SJCRH30 (cell line): ENCODE data around the gene GMPPB. TPM values are rescaled to one million over a fixed set of nuclear protein-coding genes. Genes with fewer than 3 reads are reported as not detected.

ENCODE experiments used
- DNase-seq, 2 experiments: peaks; one replicate each; pipeline ENCODE4 v3.0.0-alpha.2; 2015 to 2020
- H3K27ac ChIP-seq: fragments of 250-450 bp; sonication (Bioruptor Pico); 2 replicates; pipeline ENCODE4 v1.5.1; 2020; ENCODE audit warnings: mild to moderate bottlenecking, moderate library complexity
- H3K27me3 ChIP-seq: fragments of 250-450 bp; sonication (Bioruptor Pico); 2 replicates; pipeline ENCODE4 v1.5.1; 2020; ENCODE audit warnings: mild to moderate bottlenecking, moderate library complexity
- H3K36me3 ChIP-seq: fragments of 250-450 bp; sonication (Bioruptor Pico); 2 replicates; pipeline ENCODE4 v1.5.1; 2020; ENCODE audit warnings: mild to moderate bottlenecking, moderate library complexity
- H3K4me1 ChIP-seq: fragments of 250-450 bp; sonication (Bioruptor Pico); 2 replicates; pipeline ENCODE4 v1.5.1; 2020; ENCODE audit warnings: mild to moderate bottlenecking, moderate library complexity
- H3K4me3 ChIP-seq: fragments of 250-450 bp; sonication (Bioruptor Pico); 2 replicates; pipeline ENCODE4 v1.5.1; 2020; ENCODE audit warnings: mild to moderate bottlenecking, moderate library complexity
- H3K9me3 ChIP-seq: fragments of 250-450 bp; sonication (Bioruptor Pico); replicated peaks from 2 replicates; pipeline ENCODE4 v1.5.1; 2020; ENCODE audit warnings: mild to moderate bottlenecking, moderate library complexity
- total RNA-seq: library from RNA; depleted of rRNA; stranded (reverse); fragments of >200 nt; shearing (Covaris generic); gene quantifications from 2 replicates; pipeline ENCODE4 v1.2.3, GENCODE V29; 2014

GMPPB gene
- total RNA-seq, 1 experiment from 2014 or later = 14.6 TPM

DNA sequence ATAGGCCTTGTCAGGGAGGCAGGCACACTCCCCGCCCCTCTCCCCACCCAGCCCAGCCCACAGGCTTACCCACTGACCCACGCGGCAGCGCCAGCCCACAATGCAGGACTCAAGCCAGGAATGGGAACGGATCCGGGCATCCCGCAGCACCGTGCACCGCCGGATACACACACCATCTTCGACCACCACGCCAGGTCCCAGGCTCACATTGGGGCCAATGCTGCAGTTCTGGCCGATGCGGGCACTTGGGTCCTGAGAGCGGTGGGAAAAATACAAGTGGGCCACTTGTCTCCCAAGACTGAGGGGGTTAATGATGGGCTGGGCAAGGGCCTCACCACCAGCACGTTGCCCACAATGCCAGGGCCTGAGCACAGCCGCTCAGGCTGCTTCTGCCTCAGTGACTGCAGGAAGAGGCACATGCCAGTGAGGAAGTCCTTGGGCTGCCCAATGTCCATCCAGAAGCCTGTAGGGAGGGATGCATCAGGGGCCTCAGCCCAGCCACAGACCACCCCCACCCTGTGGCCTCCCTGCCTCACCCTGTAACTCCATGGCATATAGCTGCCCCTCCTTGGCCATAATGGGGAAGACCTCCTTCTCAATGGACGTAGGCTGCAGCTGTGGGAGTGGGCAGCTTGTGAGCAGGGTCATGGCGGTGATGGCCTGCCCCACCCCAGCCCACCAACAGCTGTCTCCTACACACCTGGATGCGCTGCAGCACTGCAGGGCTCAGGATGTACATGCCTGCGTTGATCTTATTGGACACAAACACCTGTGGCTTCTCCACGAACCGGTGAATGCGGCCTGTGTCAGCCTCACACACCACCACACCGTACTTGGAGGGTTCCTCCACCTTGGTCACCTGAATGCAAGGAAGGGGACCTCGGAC, 1.6 kb downstream of the GMPPB start:
- peaks cover 10% of the 10 kb centered on the region; the same call in 1 of the 2 replicates for H3K36me3 ChIP-seq
- H3K27me3 ChIP-seq = no peaks in the 10 kb centered on the region
- DNase-seq = no peak
- H3K9me3 ChIP-seq = no peaks in the 10 kb centered on the region
- no peak overlapping the region for H3K4me3 ChIP-seq
- no peak overlapping the region for H3K27ac ChIP-seq
- no peaks in the 10 kb centered on the region for H3K4me1 ChIP-seq

DNA sequence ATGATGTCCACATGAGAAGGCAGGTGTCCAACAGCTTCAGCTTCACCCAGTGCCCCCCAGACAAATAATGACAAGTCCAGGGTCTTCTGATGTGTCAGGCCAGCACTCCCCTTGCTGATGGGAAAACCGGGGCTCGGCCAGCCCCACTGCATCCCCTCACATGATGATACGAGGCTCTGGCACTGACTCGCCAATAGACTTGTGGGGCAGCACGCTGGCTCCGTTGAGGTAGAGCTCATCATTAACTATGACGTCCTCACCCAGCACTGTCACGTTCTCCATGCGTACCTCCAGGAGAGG, 2.2 kb downstream of the GMPPB start:
- no peak for DNase-seq
- H3K4me1 ChIP-seq = no peaks in the 10 kb centered on the region

GRCh38 chr3:49720855-49721595, 2.7 kb downstream of the GMPPB start:
- H3K27ac ChIP-seq = no peak overlapping the region
- no peaks in the 10 kb centered on the region for H3K27me3 ChIP-seq
- H3K4me3 ChIP-seq = no peak overlapping the region
- peaks cover 10% of the 10 kb centered on the region; the same call in 1 of the 2 replicates for H3K36me3 ChIP-seq
- no peaks in the 10 kb centered on the region for H3K4me1 ChIP-seq
- no peak for DNase-seq
- no peaks in the 10 kb centered on the region for H3K9me3 ChIP-seq

More for the DNA sequence above, 2.2 kb downstream of the GMPPB start:
- no peaks in the 10 kb centered on the region for H3K27me3 ChIP-seq
- peaks cover 10% of the 10 kb centered on the region; the same call in 1 of the 2 replicates for H3K36me3 ChIP-seq
- H3K9me3 ChIP-seq = no peaks in the 10 kb centered on the region
- H3K4me3 ChIP-seq = no peak overlapping the region
- no peak overlapping the region for H3K27ac ChIP-seq

DNA sequence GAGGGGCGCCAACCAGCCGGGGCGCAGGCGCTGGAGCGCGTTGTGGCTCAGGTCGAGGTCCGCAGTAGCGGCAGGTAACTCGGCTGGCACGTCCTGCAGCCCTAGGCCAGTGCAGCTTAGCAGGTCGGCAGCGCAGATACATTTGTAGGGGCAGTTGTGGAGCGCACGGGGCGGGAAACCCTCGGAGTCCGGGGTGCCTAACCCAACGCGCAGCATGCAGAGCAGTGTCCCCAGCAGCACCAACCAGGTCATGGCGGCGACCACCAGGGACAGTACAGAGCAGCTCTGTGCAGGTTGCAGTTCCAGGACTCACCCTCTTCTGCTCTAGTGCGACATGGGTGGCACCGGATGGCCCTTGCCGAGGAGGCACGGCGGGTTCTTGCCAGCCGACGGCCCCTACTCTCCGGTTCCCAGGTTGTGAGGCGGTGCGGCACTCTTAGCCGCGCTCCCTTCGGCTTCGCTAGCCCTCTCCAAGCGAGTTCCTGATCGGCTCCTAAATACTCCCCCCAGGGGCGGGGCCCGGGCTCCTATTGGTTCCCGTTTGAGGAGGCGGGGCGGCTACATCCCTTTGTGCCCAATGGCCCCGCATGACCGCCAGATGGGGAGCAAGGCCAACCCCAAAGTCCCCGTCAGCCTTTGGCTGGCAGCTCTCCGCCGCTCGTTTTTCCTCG, 4.4 kb downstream of the GMPPB start, which contains the start of gene AMIGO3:
TSS of gene AMIGO3 (minus strand) at position 471 of the 671 bp plus-strand sequence. CDS start at position 252, 219 bp downstream.
- Histone ChIP-seq H3K27me3 (no peaks in the 10 kb centered on the region), H3K9me3 (no peaks in the 10 kb centered on the region), H3K4me1 (no peaks in the 10 kb centered on the region), H3K27ac (no peak within 1 kb of the TSS), H3K4me3 (no peak within 1 kb of the TSS), H3K36me3 (peaks cover 10% of the 10 kb centered on the region; the same call in 1 of the 2 replicates)
- DNase-seq = no peak

DNA sequence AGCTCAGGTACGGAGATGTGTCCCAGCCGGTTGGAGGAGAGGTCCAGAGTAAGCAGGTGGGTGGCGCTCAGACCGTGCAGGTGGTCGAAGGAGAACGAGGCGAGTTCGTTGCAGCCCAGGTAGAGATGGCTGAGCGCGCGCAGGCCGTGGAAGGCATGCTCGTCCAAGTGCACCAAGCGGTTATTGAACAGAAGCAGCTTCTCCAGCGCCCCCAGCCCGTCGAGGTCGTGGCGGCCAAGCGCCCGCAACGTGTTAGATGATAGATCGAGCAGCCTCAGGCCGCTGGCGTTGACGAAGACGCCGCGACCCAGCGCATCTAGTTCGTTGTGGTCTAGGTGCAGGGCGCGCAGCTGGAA, 4.9 kb downstream of the GMPPB start:
- Histone ChIP-seq H3K36me3 (peaks cover 10% of the 10 kb centered on the region; the same call in 1 of the 2 replicates), H3K9me3 (no peaks in the 10 kb centered on the region), H3K4me3 (no peak overlapping the region), H3K4me1 (no peaks in the 10 kb centered on the region), H3K27me3 (no peaks in the 10 kb centered on the region), H3K27ac (no peak overlapping the region)
- DNase-seq = no peak

- no peaks in the 10 kb centered on the region for H3K27me3 ChIP-seq
- no peak overlapping the region for H3K4me3 ChIP-seq
- H3K36me3 ChIP-seq = peaks cover 10% of the 10 kb centered on the region; the same call in 1 of the 2 replicates
- no peaks in the 10 kb centered on the region for H3K9me3 ChIP-seq
- no peak overlapping the region for H3K27ac ChIP-seq
- no peaks in the 10 kb centered on the region for H3K4me1 ChIP-seq
- DNase-seq = no peak
Measured at GRCh38 chr3:49717959-49718857, 5.5 kb downstream of the GMPPB start.

DNA sequence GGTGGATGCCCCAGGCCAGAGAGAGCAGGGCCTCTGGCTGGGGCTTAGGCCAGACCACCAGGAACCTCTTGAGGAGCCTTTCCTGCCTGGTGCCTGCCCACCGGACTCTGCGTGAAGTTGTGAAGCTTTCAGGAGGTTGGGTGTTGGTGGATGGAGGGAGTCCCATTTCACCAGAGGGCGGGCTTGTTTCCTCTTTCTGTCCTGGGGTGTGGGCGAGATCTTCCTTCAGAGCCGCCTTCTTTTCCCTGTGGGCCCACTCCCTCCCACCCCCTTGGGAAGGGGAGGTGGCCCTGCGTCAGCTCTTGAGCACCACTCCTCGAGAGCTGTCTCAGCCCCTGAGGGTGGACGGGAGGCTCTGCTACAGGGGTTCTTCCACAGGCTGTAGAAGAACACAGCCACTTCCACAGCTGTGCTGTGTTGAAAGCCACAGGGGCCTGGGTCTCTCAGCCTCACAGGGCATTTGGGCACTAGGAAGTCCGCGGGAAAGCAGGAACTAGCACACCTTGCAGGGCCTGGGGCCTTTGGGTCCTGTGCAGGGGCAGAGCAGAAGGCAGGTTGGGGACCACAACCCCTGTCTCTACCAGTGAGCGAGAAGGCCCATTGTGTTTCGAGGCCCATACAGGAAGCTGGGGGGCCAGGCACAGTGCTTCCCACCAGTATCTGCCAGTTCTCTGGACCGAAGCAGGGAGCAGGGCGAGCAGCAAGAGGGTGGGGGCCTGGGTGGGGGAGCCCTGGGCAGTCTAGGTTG, 6.4 kb downstream of the GMPPB start:
- Histone ChIP-seq H3K36me3 (peaks cover 10% of the 10 kb centered on the region; the same call in 1 of the 2 replicates), H3K4me3 (no peak overlapping the region), H3K27me3 (no peaks in the 10 kb centered on the region), H3K9me3 (no peaks in the 10 kb centered on the region), H3K4me1 (no peaks in the 10 kb centered on the region), H3K27ac (no peak overlapping the region)
- no peak for DNase-seq

DNA sequence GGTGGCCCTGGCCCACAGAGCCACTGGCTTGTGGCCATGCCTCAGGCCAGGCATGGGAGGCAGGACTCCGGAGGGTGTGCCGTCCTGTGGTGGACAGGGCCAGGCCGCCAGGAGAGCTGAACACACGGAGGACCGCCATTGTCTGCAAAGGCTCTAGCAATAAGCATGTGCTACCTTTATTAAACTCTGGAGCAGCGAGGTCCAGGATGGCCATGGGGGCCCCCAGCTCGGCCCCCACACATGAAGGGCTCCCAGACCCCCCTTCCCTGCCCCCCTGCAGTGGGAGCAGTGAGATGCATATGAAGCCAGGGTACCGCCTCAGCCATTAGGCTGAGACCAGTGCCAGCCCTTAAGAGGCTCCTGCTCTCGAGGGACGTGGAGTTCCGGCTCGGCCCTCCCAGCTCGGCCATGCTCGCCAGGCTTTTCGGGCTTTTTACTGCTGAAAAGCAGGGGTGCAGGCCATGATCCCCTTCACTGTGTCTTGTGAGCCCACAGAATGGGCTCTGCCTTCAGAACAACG, 7.0 kb downstream of the GMPPB start:
- H3K4me1 ChIP-seq = no peaks in the 10 kb centered on the region
- H3K36me3 ChIP-seq = peaks cover 10% of the 10 kb centered on the region; the same call in 1 of the 2 replicates
- no peaks in the 10 kb centered on the region for H3K27me3 ChIP-seq
- DNase-seq = no peak
- no peak overlapping the region for H3K27ac ChIP-seq
- H3K9me3 ChIP-seq = no peaks in the 10 kb centered on the region
- no peak overlapping the region for H3K4me3 ChIP-seq

GRCh38 chr3:49716169-49716568, 7.6 kb downstream of the GMPPB start:
- Histone ChIP-seq H3K4me3 (no peak overlapping the region), H3K27me3 (no peaks in the 10 kb centered on the region), H3K9me3 (no peaks in the 10 kb centered on the region), H3K4me1 (no peaks in the 10 kb centered on the region), H3K27ac (no peak overlapping the region), H3K36me3 (peaks cover 10% of the 10 kb centered on the region; the same call in 1 of the 2 replicates)
- no peak for DNase-seq

GRCh38 chr3:49715611-49716121, 8.1 kb downstream of the GMPPB start:
- H3K4me1 ChIP-seq = no peaks in the 10 kb centered on the region
- H3K9me3 ChIP-seq = no peaks in the 10 kb centered on the region
- H3K27ac ChIP-seq = no peak overlapping the region
- H3K4me3 ChIP-seq = no peak overlapping the region
- H3K36me3 ChIP-seq = peaks cover 7% of the 10 kb centered on the region; the same call in 1 of the 2 replicates
- DNase-seq = no peak
- no peaks in the 10 kb centered on the region for H3K27me3 ChIP-seq

DNA sequence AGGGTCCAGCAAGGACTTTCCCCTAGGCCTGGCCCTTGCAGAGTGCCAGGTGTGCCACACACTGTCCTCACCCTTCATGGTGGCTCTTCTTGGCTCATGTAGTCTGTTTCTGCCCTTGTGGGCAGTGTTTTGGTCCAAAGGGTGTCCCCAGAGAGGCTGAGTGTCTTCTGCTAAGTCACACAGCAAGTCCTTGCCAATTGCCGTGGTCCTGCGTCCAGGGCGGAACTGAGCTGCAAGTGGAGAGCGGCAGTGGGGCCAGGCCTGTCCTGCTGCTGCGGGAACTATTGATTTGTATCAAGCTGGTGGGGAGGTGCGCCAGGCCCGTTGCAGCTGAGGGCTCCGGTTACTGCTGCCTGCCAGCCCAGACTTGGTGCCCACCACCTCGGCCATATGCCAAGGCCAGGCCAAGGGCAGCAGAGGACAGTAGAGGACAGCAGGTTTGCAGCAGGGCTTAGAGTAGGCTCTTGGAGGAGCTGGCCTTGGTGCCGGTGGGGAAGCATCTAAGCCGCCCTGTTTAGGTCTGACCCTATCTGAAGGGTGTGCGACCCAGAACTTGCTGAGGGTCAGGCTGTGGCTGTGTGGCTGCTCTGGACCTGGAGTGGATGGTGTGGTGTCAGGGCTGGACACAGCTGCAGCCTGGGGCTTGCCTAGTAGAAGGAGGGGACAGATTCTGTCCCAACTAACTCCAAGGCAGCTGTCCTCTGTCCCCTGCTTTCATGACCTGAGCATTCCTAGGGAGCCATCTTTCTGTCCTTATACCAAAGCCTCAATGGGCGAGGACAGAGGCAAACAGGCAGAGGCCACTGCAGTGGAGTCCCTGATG, 8.8 kb downstream of the GMPPB start:
- no peak overlapping the region for H3K4me3 ChIP-seq
- no peaks in the 10 kb centered on the region for H3K27me3 ChIP-seq
- no peak for DNase-seq
- H3K36me3 ChIP-seq = peaks cover 7% of the 10 kb centered on the region; the same call in 1 of the 2 replicates
- H3K27ac ChIP-seq = no peak overlapping the region
- no peaks in the 10 kb centered on the region for H3K4me1 ChIP-seq
- H3K9me3 ChIP-seq = no peaks in the 10 kb centered on the region

DNA sequence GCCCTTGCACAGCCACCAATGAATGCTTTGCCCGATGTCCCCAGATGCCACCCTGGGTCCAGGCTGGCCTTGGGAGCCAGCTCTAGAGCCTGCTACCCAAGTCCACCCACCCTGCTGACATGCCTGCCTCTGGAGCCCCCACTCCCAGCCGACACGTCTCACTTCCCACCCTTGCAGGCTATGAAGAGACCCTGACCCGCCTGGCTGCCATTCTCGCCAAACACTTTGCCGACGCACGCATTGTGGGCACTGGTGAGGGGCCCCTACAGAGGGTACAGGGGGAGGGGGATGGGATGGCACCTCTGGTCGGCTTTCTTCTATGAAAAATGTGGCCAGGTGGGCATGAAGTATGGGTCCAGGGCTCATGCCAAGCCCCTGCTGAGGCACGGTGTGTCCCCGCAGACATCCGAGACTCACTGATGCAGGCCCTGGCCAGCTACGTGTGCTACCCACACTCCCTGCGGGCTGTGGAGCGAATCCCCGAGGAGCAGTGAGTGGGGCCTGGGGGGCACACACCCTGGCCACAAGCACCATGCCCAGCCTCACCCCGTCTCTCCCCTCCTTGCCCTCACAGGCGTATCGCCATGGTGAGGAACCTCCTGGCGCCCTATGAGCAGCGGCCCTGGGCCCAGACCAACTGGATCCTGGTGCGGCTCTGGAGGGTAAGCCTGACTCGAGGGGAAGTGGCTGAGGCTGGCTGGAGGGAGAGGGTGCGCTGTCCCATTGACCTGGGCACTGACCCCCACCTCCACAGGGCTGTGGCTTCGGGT, 10.2 kb downstream of the GMPPB start:
- Histone ChIP-seq H3K36me3 (peaks cover under 1% of the 10 kb centered on the region; the same call in 1 of the 2 replicates), H3K4me3 (no peak overlapping the region), H3K27ac (no peak overlapping the region), H3K9me3 (no peaks in the 10 kb centered on the region), H3K4me1 (no peaks in the 10 kb centered on the region), H3K27me3 (no peaks in the 10 kb centered on the region)
- DNase-seq = no peak
